Non-pigmented ciliary epithelial cell (primary cell): ENCODE data around the gene TRAF3IP3.

Experiments
- DNase-seq: peaks from one replicate; pipeline ENCODE4 v3.0.0-alpha.2; 2010; ENCODE audit warnings: low read depth

TRAF3IP3 gene

GRCh38 chr1:209827384-209828262 is 71.8 kb downstream of the TRAF3IP3 start, which contains the start of gene UTP25:
TSS of gene UTP25 (plus strand) at chr1:209827972. CDS start at chr1:209828064, 92 bp downstream.
- DNase-seq: peak; percentile 95

- no peak for DNase-seq
These were observed 73.9 kb downstream of the TRAF3IP3 start for GRCh38 chr1:209829716-209830115.

GRCh38 chr1:209830722-209831121 is 74.9 kb downstream of the TRAF3IP3 start:
- DNase-seq: no peak

GRCh38 chr1:209831615-209832014 is 75.8 kb downstream of the TRAF3IP3 start:
- DNase-seq: no peak
